SH-SY5Y (cell line): Measurements from ENCODE around the gene CSRP1.

Experiments used
- GATA2 ChIP-seq: IDR thresholded peaks from 2 replicates; pipeline ENCODE4 v1.6.1; 2011; ENCODE audit warnings: mild to moderate bottlenecking, low read depth, low read length
- GATA3 ChIP-seq: IDR thresholded peaks from 2 replicates; pipeline ENCODE4 v1.6.1; 2011; ENCODE audit warnings: low read depth, mild to moderate bottlenecking, low read length, moderate library complexity

CSRP1 gene

DNA sequence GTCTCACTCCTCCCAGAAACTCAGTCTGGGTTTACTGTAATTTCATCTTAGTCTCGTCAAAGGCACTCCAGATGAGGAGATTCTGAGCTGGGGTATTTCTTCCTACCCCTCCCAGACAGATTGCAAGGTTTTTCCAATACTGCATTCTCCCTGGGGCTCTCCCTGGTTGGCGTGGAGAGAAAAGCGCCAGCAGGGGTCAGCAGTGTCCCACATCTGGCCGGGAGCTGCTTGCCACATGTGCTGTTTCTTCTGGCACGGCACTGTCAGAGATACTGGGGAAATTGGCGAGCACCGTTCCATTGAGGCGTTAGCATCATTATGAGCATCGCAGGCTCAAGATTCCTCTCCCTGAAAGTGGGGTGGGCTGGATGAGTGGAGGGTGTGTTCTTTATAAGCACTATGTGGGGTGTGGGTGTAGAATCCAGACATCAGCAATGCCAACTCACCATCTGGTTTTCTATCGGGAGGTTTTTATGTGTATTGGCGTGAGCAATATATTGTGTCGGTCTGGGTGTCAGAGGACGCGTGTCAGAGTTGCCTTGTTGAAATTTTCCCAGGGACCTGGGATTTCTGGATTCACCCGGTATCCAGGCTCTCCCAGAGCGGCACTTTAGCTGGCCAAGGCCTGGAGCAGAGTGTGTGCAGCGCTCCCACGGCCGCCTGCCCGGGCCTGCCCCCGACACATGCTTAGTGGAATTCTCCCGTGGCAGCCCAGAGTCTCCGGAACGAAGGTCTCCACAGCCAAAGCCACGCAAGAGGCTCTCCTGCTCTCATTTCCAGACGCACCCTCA, 24.0 kb upstream of the CSRP1 start:
- TF ChIP-seq GATA2 (peak; percentile 12; the same call in 1 of the 2 replicates), GATA3 (no peak)

DNA sequence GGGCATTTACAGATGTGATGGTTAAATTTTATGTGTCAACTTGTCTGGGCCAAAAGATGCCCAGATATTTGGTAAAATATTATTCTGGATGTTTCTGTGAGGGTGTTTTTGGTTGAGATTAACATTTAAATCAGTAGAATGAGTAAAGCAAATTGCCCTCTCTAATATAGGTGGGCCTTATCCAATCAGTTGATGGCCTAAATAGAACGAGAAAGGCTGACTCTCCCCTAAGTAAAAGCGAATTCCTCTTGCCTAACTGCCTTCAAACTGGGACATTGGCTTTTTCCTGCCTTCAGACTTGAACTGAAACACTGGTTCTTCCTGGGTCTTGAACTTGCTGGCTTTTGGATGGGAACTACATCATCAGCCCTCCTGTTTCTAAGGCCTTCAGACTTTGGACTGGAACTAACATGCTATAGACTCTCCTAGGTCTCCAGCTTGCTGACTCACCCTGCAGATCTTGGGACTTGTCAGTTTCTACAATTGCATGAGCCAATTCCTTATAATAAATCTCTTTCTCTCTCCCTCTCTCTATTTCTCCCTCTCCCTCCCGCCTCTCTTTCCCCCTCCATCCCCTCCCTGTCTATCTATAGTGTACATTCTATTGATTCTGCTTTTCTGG, 21.8 kb upstream of the CSRP1 start:
- TF ChIP-seq GATA3 (no peak), GATA2 (no peak)

DNA sequence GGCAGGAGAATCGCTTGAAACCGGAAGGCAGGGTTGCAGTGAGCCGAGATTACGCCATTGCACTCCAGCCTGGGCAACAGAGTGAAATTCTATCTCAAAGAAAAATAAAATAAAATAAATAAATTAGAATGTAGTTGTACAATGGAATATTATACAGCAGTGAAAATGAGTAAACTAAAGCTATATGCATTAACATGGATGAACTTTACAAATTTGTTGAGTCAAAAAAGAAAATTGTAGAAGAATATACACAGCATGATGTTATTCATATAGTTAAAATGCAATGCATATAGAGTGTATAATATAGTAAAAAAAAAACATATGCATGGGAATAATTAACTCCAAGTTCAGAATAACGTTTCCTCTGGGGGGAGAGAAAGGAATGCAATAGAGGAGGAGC, 21.0 kb upstream of the CSRP1 start:
- TF ChIP-seq GATA2: no peak
- no peak for TF ChIP-seq GATA3

DNA sequence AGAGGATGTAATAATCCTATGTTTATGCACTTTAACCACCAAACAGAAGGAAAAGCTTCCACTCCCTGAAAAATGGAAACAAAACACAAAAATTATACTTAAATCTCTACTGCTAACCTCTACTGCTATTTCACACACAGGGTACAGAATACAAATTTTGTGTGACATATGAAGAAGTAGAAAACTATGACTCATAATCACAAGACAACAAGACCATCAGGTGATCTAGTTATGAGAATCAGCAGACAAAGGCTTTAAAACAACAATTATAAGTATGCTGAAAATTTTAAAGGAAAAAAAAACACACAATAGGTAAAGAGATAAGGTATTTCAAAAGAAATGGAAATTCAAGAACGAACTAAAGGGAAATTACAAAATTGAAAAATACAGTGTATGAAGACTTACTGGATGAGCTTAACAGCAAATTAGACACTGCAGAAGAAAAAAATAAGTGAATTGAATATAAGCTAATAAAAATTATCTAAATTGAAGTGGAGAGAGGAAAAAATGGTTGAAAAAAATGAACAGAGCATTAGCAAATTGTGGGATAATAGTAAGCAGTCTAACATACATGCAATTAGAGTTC, 18.4 kb upstream of the CSRP1 start:
- no peak for TF ChIP-seq GATA2
- TF ChIP-seq GATA3: no peak

DNA sequence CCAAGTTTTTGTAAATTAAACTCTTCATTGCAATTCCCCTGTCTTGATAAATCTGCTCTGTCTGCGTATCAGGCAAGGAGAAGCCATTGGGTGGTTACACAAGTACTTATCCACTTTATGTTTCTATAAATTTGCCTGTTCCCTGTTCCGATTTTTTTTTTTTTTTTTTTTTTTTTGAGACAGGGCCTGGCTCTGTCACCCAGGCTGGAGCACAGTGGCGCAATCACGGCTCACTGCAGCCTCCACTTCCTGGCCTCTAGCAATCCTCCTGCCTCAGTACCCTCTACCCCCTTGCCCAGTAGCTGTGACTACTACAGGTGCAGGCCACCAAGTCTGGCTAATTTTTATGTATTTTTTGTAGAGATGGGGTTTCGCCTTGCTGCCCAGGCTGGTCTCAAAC, 11.1 kb upstream of the CSRP1 start:
- no peak for TF ChIP-seq GATA2
- TF ChIP-seq GATA3: no peak

DNA sequence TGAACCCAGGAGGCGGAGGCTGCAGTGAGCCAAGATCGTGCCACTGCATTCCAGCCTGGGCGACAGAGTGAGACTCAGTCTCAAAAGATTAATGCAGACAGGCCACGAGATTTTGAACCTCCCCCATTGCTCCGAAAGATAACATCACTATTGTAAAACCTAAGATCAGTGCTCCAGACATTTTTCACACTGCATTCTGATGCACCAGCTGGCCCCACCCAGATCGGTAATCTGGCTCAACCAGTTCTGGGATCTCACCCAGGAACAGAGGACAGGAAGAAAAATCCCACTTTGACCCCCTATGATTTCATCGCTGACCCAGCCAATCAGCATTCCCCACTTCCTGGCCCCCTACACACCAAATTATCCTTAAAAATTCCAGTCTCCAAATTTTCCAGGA, 10.7 kb upstream of the CSRP1 start:
- no peak for TF ChIP-seq GATA2
- TF ChIP-seq GATA3: no peak

DNA sequence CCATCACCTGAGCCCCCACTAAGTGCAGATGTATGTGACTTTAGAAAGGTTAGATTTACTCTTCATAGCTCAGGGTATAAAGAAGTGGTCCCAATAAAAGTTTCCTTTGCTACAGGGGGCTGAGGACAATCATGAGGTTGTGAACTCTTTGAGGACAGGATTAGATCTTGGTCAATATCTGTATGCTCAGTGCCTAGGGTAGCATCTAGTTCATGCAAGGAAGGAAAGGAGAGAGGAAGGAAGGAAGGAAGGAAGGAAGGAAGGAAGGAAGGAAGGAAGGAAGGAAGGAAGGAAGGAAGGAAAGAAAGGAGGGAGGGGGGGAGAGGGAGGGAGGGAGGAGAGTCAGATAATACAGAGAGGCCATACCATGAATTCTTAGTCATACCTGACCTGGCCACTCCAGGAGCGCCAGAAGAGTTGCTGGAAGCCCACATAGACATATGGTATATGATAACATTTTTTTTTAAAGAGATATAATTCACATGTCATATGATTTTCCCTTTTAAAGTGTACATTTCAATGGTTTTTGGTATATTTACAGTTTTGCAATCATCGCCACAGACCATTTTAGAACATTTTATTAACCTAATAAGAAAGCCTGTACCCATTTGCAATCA, 9.7 kb upstream of the CSRP1 start:
- no peak for TF ChIP-seq GATA2
- no peak for TF ChIP-seq GATA3

DNA sequence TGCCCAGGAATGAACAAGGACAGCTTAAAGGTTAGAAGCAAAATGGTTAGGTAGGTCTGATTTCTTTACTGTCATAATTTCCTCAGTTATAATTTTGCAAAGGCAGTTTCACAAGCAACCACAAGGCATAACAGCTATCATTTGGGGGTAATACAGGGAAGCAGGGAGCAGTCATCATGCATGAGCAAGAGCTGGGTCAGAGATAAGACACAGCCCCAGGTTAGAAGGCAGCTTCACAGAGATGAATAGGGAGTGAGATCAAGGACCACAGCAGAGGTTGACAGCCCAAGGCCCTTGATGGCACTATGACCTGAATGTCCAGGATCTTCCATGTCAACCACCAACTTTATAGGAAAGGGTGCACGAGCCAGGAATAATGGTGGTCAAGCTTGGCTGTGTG, 9.0 kb upstream of the CSRP1 start:
- TF ChIP-seq GATA3 (no peak), GATA2 (no peak)

DNA sequence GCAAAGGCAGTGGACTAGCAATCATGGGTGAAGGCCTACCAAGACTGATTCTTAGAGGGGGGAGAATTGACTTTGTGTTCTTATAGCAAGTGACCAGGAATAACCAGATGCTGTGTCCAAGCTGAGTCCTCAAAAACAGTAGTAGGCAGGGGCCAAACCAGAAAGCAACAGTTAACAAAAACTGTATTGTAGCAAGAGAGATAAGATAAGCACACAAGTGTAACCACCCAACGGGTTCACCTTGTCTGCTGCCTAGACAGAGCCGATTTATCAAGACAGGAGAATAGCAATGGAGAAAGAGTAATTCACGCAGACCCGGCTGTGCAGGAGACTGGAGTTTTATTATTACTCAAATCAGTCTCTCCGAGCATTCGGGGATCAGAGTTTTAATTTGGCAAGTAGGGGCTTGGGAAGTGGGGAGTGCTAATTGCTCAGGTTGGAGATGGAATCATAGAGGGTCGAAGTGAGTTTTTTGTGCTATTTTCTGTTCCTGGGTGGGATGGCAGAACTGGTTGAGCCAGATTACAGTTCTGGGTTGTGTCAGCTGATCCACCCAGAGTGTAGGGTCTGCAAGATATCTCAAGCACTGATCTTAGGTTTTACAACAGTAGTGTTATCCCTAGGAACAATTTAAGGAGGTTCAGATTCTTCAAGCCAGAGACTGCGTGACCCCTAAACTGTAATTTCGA, 8.3 kb upstream of the CSRP1 start:
- TF ChIP-seq GATA3 (no peak), GATA2 (no peak)

DNA sequence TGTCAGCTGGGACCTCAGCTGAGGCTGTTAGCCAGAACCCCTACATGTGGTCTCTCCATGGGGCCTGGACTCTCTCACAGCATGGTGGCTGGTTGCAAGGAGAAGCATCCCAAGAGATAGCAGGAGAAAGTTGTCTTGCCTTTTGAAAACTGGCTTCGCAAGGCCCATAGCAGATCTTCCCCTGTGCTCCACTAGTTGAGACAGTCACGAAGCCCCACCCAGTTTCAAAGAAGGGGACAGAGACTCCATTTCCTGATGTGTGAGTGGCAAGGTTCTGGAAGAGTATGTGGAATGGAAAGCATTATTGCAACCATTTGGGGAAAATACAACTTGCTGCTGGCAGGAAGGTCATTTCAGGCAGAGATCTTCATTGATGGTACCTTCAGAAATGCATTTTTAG, 7.5 kb upstream of the CSRP1 start:
- TF ChIP-seq GATA2 (no peak), GATA3 (no peak)

DNA sequence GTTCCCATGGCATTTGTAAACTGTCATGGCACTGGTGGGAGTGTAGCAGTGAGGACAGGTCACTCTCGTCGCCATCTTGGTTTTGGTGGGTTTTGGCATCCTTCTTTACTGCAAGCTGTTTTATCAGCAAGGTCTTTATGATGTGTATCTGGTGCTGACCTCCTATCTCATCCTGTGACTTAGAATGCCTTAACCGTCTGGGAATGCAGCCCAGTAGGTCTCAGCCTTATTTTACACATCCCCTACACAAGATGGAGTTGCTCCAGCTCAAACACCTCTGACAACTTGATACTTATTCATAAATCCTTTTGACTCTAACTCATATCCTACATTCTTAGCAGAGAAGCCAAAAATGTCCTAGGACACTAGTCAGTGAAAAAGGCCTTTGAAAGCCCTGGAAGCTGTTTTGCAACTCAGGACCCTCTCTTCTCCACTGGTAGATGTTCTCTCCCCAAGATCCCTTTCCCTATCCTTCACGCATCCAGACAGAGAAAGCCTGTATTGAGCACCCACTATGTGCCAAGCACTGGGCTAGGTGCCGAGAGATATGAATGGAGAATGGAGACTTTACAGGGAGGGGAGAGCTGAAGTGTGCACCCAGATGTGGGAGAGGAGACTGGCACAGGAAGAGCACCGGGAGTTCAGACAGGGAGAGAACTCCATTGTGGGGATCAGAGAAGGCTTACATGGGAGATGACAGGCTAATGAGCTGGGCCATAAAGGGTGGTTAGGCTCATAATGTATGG, 6.7 kb upstream of the CSRP1 start:
- TF ChIP-seq GATA2: no peak
- no peak for TF ChIP-seq GATA3

DNA sequence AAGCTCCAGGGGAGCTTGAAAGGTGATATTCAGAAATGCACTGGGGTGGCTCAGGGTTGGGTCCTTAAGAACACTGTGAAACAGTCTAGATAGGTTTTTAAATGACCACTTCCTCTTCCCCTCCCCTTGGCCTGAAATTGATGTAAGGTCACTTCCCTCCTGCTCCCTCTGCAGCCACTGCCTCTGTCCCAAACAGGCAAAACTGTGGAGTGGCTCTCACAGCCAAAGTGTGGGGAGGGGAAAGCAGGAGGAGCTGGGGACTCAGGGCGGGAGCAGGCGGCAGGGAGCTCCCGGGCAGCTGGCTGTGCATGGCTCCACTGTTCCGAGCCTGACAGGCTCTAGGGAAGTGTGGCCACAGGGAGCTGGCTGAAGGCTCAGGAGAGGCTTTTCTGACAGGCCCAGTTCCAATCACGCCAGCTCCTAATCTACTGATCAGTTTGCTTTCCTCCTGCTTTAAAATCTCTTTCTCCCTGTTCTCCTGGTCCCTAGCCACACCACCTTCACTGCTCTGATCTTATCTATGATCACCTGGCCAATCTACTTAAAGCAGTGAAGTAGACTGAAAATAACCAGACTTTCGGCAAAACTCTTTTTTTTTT, 5.1 kb upstream of the CSRP1 start:
- TF ChIP-seq GATA2: peak; percentile 68
- no peak for TF ChIP-seq GATA3

DNA sequence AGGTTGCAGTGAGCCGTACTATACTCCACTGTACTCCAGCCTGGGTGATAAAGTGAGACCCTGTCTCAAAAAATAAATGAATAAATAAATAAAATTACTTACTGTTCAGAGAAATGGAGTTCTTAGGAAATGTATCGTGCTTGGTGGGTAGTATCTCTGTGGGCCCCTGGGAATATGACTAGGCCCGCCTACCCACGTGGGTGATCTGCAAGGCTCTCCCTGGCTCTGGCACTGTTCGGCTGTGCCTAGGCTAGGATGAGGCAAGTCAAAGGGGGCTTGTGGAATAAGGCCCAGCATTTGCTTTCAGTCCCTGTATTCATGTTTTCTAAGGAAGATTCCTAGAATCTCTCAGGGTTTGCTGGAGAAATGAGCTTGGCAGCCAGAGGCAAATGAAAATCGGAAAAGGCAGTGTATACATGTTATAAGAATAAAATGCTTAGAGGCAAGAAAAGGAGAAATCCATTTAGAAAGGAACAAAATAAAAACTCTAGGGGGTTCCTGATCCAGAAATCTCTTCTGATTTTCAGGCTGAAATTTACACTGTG, 4.5 kb upstream of the CSRP1 start:
- no peak for TF ChIP-seq GATA3
- TF ChIP-seq GATA2: no peak
